PFSK-1 (cell line): ENCODE measurements around the gene TUBA3C.

Source experiments
- POLR2AphosphoS5 ChIP-seq: IDR thresholded peaks from 2 replicates; pipeline ENCODE4 v1.6.1; 2012; ENCODE audit warnings: low read depth, mild to moderate bottlenecking, control low read depth, low read length, moderate library complexity
- SIN3A ChIP-seq: IDR thresholded peaks from 2 replicates; pipeline ENCODE4 v1.6.1; 2012; ENCODE audit warnings: mild to moderate bottlenecking, low read length, moderate library complexity, borderline replicate concordance; ENCODE audit not compliant: insufficient read depth

GRCh38 chr13:19171563-19171962 lies 10.1 kb downstream of the TUBA3C start:
- no peak for TF ChIP-seq SIN3A
- no peak for TF ChIP-seq POLR2AphosphoS5
